ENCODE results near the gene CPA5. TPM values are rescaled to one million over a fixed set of nuclear protein-coding genes. Genes with fewer than 3 reads are reported as not detected.

Gene CPA5, protein sequence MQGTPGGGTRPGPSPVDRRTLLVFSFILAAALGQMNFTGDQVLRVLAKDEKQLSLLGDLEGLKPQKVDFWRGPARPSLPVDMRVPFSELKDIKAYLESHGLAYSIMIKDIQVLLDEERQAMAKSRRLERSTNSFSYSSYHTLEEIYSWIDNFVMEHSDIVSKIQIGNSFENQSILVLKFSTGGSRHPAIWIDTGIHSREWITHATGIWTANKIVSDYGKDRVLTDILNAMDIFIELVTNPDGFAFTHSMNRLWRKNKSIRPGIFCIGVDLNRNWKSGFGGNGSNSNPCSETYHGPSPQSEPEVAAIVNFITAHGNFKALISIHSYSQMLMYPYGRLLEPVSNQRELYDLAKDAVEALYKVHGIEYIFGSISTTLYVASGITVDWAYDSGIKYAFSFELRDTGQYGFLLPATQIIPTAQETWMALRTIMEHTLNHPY
- not detected in 2 replicates for total RNA-seq

DNA sequence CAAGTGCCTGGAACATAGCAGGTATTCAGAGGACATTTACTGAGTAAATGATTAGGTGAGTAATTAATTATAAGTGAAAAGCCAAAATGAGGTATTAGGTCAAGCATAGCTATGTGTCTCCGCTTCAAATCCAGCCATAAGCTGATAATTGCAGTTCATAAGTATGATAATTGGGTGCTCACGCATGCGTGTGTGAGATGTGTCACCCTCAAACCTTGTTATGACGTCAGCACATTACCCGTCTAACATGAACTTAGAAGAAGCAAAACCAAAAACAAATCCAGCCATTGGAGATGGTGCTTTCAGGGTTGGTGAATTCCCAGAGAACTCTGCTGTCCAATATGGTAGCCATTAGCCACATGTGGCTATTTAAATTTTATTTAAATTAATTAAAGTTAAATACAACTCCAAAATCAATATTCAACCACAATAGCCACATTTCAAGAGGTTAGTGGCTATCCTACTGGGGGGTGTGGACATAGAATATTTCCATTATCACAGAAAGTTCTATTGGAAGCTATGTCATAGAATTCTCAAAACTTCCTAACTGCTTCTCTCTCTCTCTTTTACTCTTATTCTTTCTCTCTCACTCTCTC, at the start of gene CPA5:
TSS of gene CPA5 (plus strand) at position 546 of the 596 bp plus-strand sequence. CDS start 1,670 bp downstream, outside the sequence.

GRCh38 chr7:130379921-130380860, 35.6 kb downstream of the CPA5 start, which contains the start of gene CPA1:
CPA1 (plus strand) TSS chr7:130380494; CDS start chr7:130380521, 27 bp downstream.

Other genes with a start within 250 kb of the CPA5 start
- gene TMEM209, start 139.4 kb upstream of the CPA5 start, total RNA-seq, result 9.2 and 9.9 TPM in 2 replicates
- 0.30 TPM in 1 of 2 replicates, not detected in the other for gene SSMEM1, start 137.0 kb upstream of the CPA5 start, total RNA-seq
- gene CPA2, start 78.0 kb upstream of the CPA5 start, total RNA-seq, result not detected in 2 replicates
- 113 and 524 TPM in 2 replicates for gene CPA4, start 51.7 kb upstream of the CPA5 start, total RNA-seq
- gene CPA1, start 35.7 kb downstream of the CPA5 start, total RNA-seq, result 0.30 TPM in 1 of 2 replicates, not detected in the other
- 13.4 and 16.4 TPM in 2 replicates for gene CEP41, start 96.2 kb downstream of the CPA5 start, total RNA-seq
- 331 and 917 TPM in 2 replicates for gene MEST, start 147.3 kb downstream of the CPA5 start, total RNA-seq